ENCODE results near the gene MICAL2. TPM values are rescaled to one million over a fixed set of nuclear protein-coding genes. Genes with fewer than 3 reads are reported as not detected.

Gene MICAL2
- total and polyA plus RNA-seq, 2 donors (not counting 3 experiments of a cell fraction or from before 2014, with no cell fraction given): 67.6 to 200 TPM

DNA sequence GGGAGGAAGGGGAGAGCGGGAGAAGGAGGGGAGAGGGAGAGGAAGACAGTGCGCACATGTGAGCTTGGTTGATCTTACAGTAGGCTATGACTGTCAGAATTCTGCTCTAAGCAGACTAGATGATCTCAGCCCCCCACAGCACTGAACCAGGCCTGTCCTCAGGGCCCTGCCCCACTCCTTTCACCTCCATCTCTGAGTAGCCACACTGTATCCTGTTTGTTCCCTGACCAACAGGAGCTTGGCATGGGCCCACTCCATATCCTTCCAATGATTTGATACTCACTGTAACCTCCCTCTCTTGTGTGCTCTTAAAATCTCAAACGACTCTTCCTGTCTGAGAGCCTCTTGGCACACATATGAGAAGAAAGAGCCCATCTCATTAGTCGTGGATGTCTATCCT lies 180.9 kb downstream of the MICAL2 start:
- H3K4me1 ChIP-seq (ENCODE audit: control insufficient read depth, extremely low read depth, insufficient read depth, low read length): peaks cover 22% of the 10 kb centered on the region
- BruUV-seq (replicated peaks): no TSS peak
- H3K36me3 ChIP-seq (ENCODE audit: control insufficient read depth in 2 of 2, extremely low read depth in 1 of 2, insufficient read depth in 2 of 2, low read length in 2 of 2): no peaks in the 10 kb centered on the region
- H3K9me3 ChIP-seq (replicated peaks; ENCODE audit: control insufficient read depth, insufficient read depth, low read length): no peaks in the 10 kb centered on the region
- no peak overlapping the region for H2AFZ ChIP-seq (ENCODE audit: low read depth, low read length)
- H3K4me3 ChIP-seq (replicated peaks in 1 of 3; ENCODE audit: insufficient read depth in 1 of 3, low read depth in 1 of 3, low read length in 3 of 3): no peak overlapping the region
- no peaks in the 10 kb centered on the region for H4K20me1 ChIP-seq (replicated peaks; ENCODE audit: control insufficient read depth, extremely low read depth, insufficient read depth, low read length)
- CTCF ChIA-PET: interaction anchor here (1.3 to 4.8 kb wide), 2 partner anchors 28 to 39 kb away, joined by 3 to 102 read pairs; no protein-coding TSS in a partner anchor
- no peak overlapping the region for H3K4me2 ChIP-seq (ENCODE audit: insufficient read depth, low read length)
- H3K27me3 ChIP-seq (ENCODE audit: control insufficient read depth in 2 of 2, insufficient read depth in 2 of 2, low read length in 2 of 2): no peaks in the 10 kb centered on the region
- intact Hi-C loops (cut with micrococcal nuclease): no loop called here
- POLR2A ChIA-PET: no interaction called here
- H3K27ac ChIP-seq (ENCODE audit: insufficient read depth, low read depth, low read length): no peak overlapping the region
- FAIRE-seq (no peak), DNase-seq (ENCODE audit: low read depth, low spot score) (no peak)
- H3K9me1 ChIP-seq (replicated peaks; ENCODE audit: control insufficient read depth, extremely low read depth, insufficient read depth, low read length): no peaks in the 10 kb centered on the region
- TF ChIP-seq, protein P1, sequence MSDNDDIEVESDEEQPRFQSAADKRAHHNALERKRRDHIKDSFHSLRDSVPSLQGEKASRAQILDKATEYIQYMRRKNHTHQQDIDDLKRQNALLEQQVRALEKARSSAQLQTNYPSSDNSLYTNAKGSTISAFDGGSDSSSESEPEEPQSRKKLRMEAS (IDR thresholded peaks at IDR 0.05; ENCODE audit: insufficient read depth, insufficient read length): no peak
- TF ChIP-seq POLR2AphosphoS5 (IDR thresholded peaks at IDR 0.05; ENCODE audit: insufficient read depth, low read depth, low read length) (no peak), EZH2 (IDR thresholded peaks at IDR 0.05; ENCODE audit: borderline replicate concordance, low read depth, low read length, severe bottlenecking) (no peak), POLR2A (IDR thresholded peaks at IDR 0.05; ENCODE audit: low read depth, low read length) (no peak), GATA2 (IDR thresholded peaks at IDR 0.05; ENCODE audit: insufficient read depth, insufficient read length, low read depth, low read length) (no peak), FOS (IDR thresholded peaks at IDR 0.05; ENCODE audit: borderline replicate concordance, insufficient read depth, low read length) (no peak), MYC (IDR thresholded peaks at IDR 0.05; ENCODE audit: low read depth, low read length) (no peak), JUN (IDR thresholded peaks at IDR 0.05; ENCODE audit: borderline replicate concordance, insufficient read depth, insufficient read length, low read depth) (no peak), CTCF (IDR thresholded peaks at IDR 0.05; ENCODE audit: extremely low read depth in 1 of 2, insufficient read depth in 1 of 2, low read depth in 1 of 2, low read length in 2 of 2) (no peak)
- dilution Hi-C loops (cut with MboI; ENCODE audit: extremely low pct_ligation_motif_present, low sequenced_read_pairs): no loop called here
- H3K9ac ChIP-seq (replicated peaks; ENCODE audit: extremely low read depth, insufficient read depth, low read length): no peak overlapping the region
- H3K79me2 ChIP-seq (ENCODE audit: control insufficient read depth, insufficient read depth, low read length): no peaks in the 10 kb centered on the region

All from endothelial cell of umbilical vein (primary cell).